Measurements from ENCODE around the gene PCSK4.

DNA sequence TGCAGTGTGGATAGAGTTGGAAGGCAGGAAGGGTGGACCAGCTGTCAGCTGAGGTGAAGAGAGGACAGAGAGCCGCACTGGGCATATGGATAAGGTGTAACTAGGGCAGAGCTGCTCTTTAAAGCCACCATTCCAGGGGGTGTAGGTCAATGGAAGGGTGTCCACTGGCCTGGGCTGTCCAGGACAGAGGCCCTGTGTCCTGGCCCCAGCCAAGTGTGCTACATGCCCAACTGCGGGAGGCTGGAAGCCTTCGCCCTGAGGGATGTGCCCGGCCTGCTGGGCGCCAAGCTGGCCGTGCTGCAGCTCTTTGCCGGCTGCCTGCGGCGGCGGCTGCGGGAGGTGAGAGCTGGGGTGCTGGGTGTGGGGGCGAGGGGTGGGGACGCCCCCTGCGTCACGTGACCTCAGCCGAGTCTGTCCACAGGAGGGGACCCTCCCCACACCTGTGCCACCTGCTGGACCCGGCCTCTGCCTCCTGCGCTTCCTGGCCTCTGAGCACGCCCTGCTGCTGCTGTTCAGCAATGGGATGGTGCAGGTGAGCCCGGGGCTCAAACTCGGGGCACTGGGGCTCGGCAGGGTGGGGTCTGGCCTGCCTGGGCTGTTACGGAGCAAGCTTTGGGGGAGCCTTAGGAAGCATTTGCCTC, 43.5 kb upstream of the PCSK4 start:
- TF ChIP-seq POLR2A (IDR thresholded peaks at IDR 0.05; ENCODE audit: low read length) = no peak
- no peak for TF ChIP-seq GATA1 (IDR thresholded peaks at IDR 0.05; ENCODE audit: low read depth, low read length)

All from erythroblast (primary cell).